K562 (cell line): ENCODE data around the gene LIPT2. TPM values are rescaled to one million over a fixed set of nuclear protein-coding genes. Genes with fewer than 3 reads are reported as not detected.

Experiments used
- CHCHD3 ChIP-seq: fragments of 250-450 bp; sonication (Bioruptor Pico); IDR thresholded peaks from 2 replicates; pipeline ENCODE4 v2.1.2; 2022; ENCODE audit warnings: mild to moderate bottlenecking
- CTBP1 ChIP-seq: fragments of 450-650 bp; IDR thresholded peaks from 2 replicates; pipeline ENCODE4 v1.6.1; 2016; ENCODE audit warnings: borderline replicate concordance
- ESRRA ChIP-seq: fragments of 450-650 bp; IDR thresholded peaks from 2 replicates; pipeline ENCODE4 v1.6.1; 2014; ENCODE audit warnings: low read depth, mild to moderate bottlenecking, moderate library complexity, borderline replicate concordance
- HEY1 ChIP-seq: fragments of 250-450 bp; sonication (Bioruptor Pico); IDR thresholded peaks from 2 replicates; pipeline ENCODE4 v1.5.0; 2020; ENCODE audit warnings: mild to moderate bottlenecking, moderate library complexity, borderline replicate concordance
- IRF2 ChIP-seq: sonication (generic); formaldehyde crosslinking; IDR thresholded peaks from 2 replicates; pipeline ENCODE4 v1.8.1; 2022; ENCODE audit warnings: mild to moderate bottlenecking, missing genetic modification reagents
- L3MBTL2 ChIP-seq: fragments of 450-650 bp; IDR thresholded peaks from 2 replicates; pipeline ENCODE4 v1.6.1; 2016; ENCODE audit warnings: mild to moderate bottlenecking, moderate library complexity
- NR3C1 ChIP-seq: sonication (generic); formaldehyde crosslinking; IDR thresholded peaks from 2 replicates; pipeline ENCODE4 v1.8.1; 2022; ENCODE audit warnings: missing genetic modification reagents
- OTX1 ChIP-seq: fragments of 450-650 bp; formaldehyde crosslinking; IDR thresholded peaks from 2 replicates; pipeline ENCODE4 v1.4.0; 2022; ENCODE audit warnings: mild to moderate bottlenecking
- PBX2 ChIP-seq, 2 experiments: IDR thresholded peaks in 1 of 2; conservative IDR thresholded peaks in 1 of 2; 2 replicates each; pipeline ENCODE4 v1.6.1; 2016; ENCODE audit warnings: low read depth in 2 of 2, mild to moderate bottlenecking in 1 of 2, missing compliant biosample characterization in 1 of 2, missing genetic modification characterization in 1 of 2, moderate library complexity in 1 of 2
- RAD21 ChIP-seq, 2 experiments: fragments of 250-450 bp in 1 of 2; fragments of 450-650 bp in 1 of 2; sonication (Bioruptor Pico) in 1 of 2; formaldehyde crosslinking in 1 of 2; IDR thresholded peaks in 1 of 2; conservative IDR thresholded peaks in 1 of 2; 2 replicates each; pipeline versions ENCODE4 v1.4.0 to v1.8.0; 2020 to 2022; ENCODE audit warnings: mild to moderate bottlenecking in 2 of 2, moderate library complexity in 1 of 2
- SMAD3 ChIP-seq: fragments of 450-650 bp; formaldehyde crosslinking; conservative IDR thresholded peaks from 2 replicates; pipeline ENCODE4 v1.4.0; 2020; ENCODE audit warnings: mild to moderate bottlenecking
- SMARCA4 ChIP-seq: fragments of 450-650 bp; IDR thresholded peaks from 2 replicates; pipeline ENCODE4 v1.6.1; 2016
- SMARCA5 ChIP-seq: fragments of 450-650 bp; IDR thresholded peaks from 2 replicates; pipeline ENCODE4 v1.6.1; 2016
- TBL1XR1 ChIP-seq, 2 experiments: IDR thresholded peaks; 2 replicates each; pipeline ENCODE4 v1.6.1; 2012; ENCODE audit warnings: improper control_type of control experiment in 2 of 2, low read length in 2 of 2, mild to moderate bottlenecking in 1 of 2
- THRAP3 ChIP-seq: fragments of 450-650 bp; IDR thresholded peaks from 2 replicates; pipeline ENCODE4 v1.6.1; 2016; ENCODE audit warnings: mild to moderate bottlenecking, inconsistent platforms, borderline replicate concordance
- YBX1 ChIP-seq: fragments of 450-650 bp; IDR thresholded peaks from 2 replicates; pipeline ENCODE4 v1.7.1; 2016; ENCODE audit warnings: mild to moderate bottlenecking
- ZNF232 ChIP-seq: sonication (generic); formaldehyde crosslinking; IDR thresholded peaks from 2 replicates; pipeline ENCODE4 v1.8.0; 2022; ENCODE audit warnings: mild to moderate bottlenecking, missing genetic modification reagents
- ZNF707 ChIP-seq: fragments of 250-450 bp; sonication (Bioruptor Pico); conservative IDR thresholded peaks from 2 replicates; pipeline ENCODE4 v1.8.0; 2022; ENCODE audit warnings: inconsistent platforms, mild to moderate bottlenecking, moderate library complexity
- polyA plus RNA-seq, 8 experiments: library from polyadenylated mRNA; depleted of rRNA in 4 of 8; stranded (reverse) in 5 of 8; unstranded in 3 of 8; fragments of >200 nt; fragmentation: Nextera tagmentation in 2 of 8; fragmentation: Illumina TruSeq in 1 of 8; extraction: Ambion mirVana in 2 of 8; extraction: Trizol in 1 of 8; gene quantifications; 2 replicates each; pipeline versions ENCODE4 v1.2.1 to v1.2.3, GENCODE V29; 2011 to 2014; ENCODE audit warnings: inconsistent platforms in 1 of 8, missing spikeins in 1 of 8
- total RNA-seq, 7 experiments: library from RNA; depleted of rRNA in 6 of 7; stranded (reverse); fragments of >200 nt in 6 of 7; fragmentation: Illumina TruSeq in 2 of 7; extraction: Trizol in 2 of 7; gene quantifications; 2 replicates each; pipeline versions ENCODE4 v1.2.1 to v1.2.3, GENCODE V29; 2011 to 2021; ENCODE audit warnings: low replicate concordance in 1 of 7
- TF ChIP-seq, protein P1 (sequence below), 3 experiments: IDR thresholded peaks in 2 of 3; conservative IDR thresholded peaks in 1 of 3; 2 replicates each; pipeline ENCODE4 v1.5.1; 2011 to 2012; ENCODE audit warnings: low read length in 3 of 3, mild to moderate bottlenecking in 3 of 3, control low read depth in 2 of 3, improper control_type of control experiment in 1 of 3, inconsistent platforms in 1 of 3, low read depth in 1 of 3, mixed read lengths in 1 of 3, moderate library complexity in 1 of 3; ENCODE audit not compliant: insufficient read depth in 2 of 3
- TF ChIP-seq, protein P2 (sequence below): fragments of 450-650 bp; formaldehyde crosslinking; IDR thresholded peaks from 2 replicates; pipeline ENCODE4 v1.4.0; 2020; ENCODE audit warnings: mild to moderate bottlenecking, mixed read lengths

LIPT2 gene
- total and polyA plus RNA-seq, 9 of the 15 experiments (the other 6 are each of a cell fraction or from before 2014, with no cell fraction given) = 1.00 to 5.2 (median 3.5) TPM

DNA sequence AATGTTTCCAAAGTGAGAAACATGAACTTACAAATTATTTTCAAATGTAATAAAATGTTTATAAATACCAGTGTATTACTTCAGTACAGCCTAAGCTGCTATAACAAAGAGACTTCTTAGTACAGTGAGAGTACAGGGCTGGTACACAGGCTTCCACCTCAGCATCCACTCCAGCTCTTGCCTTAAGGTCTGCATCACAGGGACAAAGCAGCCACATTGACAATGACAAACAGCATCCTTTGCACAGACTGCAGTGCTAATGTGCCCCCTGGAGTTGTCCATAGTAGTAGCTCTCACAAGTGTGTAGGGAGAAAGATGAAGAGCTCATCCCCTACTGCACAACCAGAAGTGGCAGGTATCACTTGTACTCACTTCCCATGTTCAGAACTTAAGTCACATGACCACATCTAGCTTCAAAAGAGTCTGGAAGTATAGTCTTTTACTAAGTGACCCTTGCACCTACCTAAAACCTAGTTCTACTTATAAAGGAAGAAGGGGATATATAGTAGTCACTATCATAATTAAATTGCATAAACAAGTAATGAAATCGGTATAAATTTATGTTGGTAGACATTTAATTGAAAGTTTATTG is 10.7 kb upstream of the LIPT2 start (continued):
- no peak for TF ChIP-seq IRF2 (CRISPR knock-in tag)
- no peak for TF ChIP-seq THRAP3
- TF ChIP-seq SMARCA5 = no peak
- TF ChIP-seq CTBP1 = peak; percentile 32; the same call in 1 of the 2 replicates
- TF ChIP-seq NR3C1 = no peak
- TF ChIP-seq L3MBTL2 = no peak
- TF ChIP-seq TBL1XR1 (IDR thresholded peaks at IDR 0.05; ENCODE audit: low read length in 2 of 2) = no peak
- TF ChIP-seq SMAD3 (CRISPR knock-in tag) = no peak
- TF ChIP-seq, protein P1, sequence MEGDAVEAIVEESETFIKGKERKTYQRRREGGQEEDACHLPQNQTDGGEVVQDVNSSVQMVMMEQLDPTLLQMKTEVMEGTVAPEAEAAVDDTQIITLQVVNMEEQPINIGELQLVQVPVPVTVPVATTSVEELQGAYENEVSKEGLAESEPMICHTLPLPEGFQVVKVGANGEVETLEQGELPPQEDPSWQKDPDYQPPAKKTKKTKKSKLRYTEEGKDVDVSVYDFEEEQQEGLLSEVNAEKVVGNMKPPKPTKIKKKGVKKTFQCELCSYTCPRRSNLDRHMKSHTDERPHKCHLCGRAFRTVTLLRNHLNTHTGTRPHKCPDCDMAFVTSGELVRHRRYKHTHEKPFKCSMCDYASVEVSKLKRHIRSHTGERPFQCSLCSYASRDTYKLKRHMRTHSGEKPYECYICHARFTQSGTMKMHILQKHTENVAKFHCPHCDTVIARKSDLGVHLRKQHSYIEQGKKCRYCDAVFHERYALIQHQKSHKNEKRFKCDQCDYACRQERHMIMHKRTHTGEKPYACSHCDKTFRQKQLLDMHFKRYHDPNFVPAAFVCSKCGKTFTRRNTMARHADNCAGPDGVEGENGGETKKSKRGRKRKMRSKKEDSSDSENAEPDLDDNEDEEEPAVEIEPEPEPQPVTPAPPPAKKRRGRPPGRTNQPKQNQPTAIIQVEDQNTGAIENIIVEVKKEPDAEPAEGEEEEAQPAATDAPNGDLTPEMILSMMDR (IDR thresholded peaks at IDR 0.05 in 2 of 3, conservative IDR thresholded peaks at IDR 0.05 in 1 of 3; ENCODE audit: insufficient read depth in 2 of 3, low read depth in 1 of 3, low read length in 3 of 3) = peak in 1 of 3 experiments; percentile 18; a peak in 2 of 6 replicates
- no peak for TF ChIP-seq OTX1 (CRISPR knock-in tag)
- TF ChIP-seq SMARCA4 = no peak
- TF ChIP-seq, protein P2, sequence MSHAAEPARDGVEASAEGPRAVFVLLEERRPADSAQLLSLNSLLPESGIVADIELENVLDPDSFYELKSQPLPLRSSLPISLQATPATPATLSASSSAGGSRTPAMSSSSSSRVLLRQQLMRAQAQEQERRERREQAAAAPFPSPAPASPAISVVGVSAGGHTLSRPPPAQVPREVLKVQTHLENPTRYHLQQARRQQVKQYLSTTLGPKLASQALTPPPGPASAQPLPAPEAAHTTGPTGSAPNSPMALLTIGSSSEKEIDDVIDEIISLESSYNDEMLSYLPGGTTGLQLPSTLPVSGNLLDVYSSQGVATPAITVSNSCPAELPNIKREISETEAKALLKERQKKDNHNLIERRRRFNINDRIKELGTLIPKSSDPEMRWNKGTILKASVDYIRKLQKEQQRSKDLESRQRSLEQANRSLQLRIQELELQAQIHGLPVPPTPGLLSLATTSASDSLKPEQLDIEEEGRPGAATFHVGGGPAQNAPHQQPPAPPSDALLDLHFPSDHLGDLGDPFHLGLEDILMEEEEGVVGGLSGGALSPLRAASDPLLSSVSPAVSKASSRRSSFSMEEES = peak; percentile 94
- TF ChIP-seq ZNF707 (CRISPR knock-in tag) = no peak
- no peak for TF ChIP-seq CHCHD3 (CRISPR knock-in tag)
- TF ChIP-seq ZNF232 (CRISPR knock-in tag) = no peak
- TF ChIP-seq ESRRA = no peak
- no peak for TF ChIP-seq YBX1
- TF ChIP-seq HEY1 (CRISPR knock-in tag) = no peak
- peak in 1 of 2 experiments; percentile 33; a peak in 2 of 4 replicates for TF ChIP-seq RAD21 (CRISPR knock-in tag; conservative IDR thresholded peaks at IDR 0.05 in 1 of 2, IDR thresholded peaks at IDR 0.05 in 1 of 2)
- TF ChIP-seq PBX2 (CRISPR knock-in tag; IDR thresholded peaks at IDR 0.05; ENCODE audit: low read depth) = no peak
- peak; percentile 41; the same call in 1 of the 2 replicates for TF ChIP-seq PBX2 (tag; conservative IDR thresholded peaks at IDR 0.05; ENCODE audit: low read depth)
- TF ChIP-seq, all 486 proteins: peak for 9
